Left colon (tissue), 2 donors: ENCODE data around the gene CPB1. TPM values are rescaled to one million over a fixed set of nuclear protein-coding genes. Genes with fewer than 3 reads are reported as not detected.
A peak's percentile ranks its signal among the peaks of the same experiment; 100 is the strongest.

ENCODE experiments used
- ATAC-seq: fragments of 200-7000 bp; cut with Tn5 transposase; one replicate; pipeline ENCODE4 v1.9.1; 2020; ENCODE audit warnings: mild to moderate bottlenecking, moderate library complexity
- DNase-seq, 2 donors: peaks; one replicate each; pipeline ENCODE4 v3.0.0-alpha.2; 2020
- intact Hi-C, 2 donors: fragments of 100-400 bp; cut with DNase I in 1 of 2; cut with micrococcal nuclease in 1 of 2; formaldehyde crosslinking; loops; one replicate each; pipeline versions ENCODE4 v1.11.2 to v1.14.0; 2022; cut with DNase I, micrococcal nuclease
- total RNA-seq, 2 donors: library from RNA; stranded (reverse); fragmentation: NEBNext Ultra II Directional; extraction: Animal tissue kit (Norgen Biotek cat#: 25700); gene quantifications; one replicate each; pipeline ENCODE4 v1.2.1, GENCODE V29; 2021
- donor health status: DM: no; HTN: no; CAD: no.
- donor health status: DM: yes; HTN: yes; CAD: no.

The CPB1 gene
- total RNA-seq, 2 donors from 2014 or later: 1.1 to 3.1 TPM

GRCh38 chr3:148825476-148825875, 2.1 kb upstream of the CPB1 start:
- DNase-seq: no peak
- intact Hi-C loops: no loop called here
- ATAC-seq: no peak

GRCh38 chr3:148828136-148828690, 602 bp downstream of the CPB1 start:
- DNase-seq (no peak), ATAC-seq (no peak)
- intact Hi-C loops: no loop called here

- no peak for ATAC-seq
- no peak for DNase-seq
- intact Hi-C loops: no loop called here
Observed at GRCh38 chr3:148829926-148830325, 2.3 kb downstream of the CPB1 start.

- ATAC-seq (no peak), DNase-seq (no peak)
- intact Hi-C loops: no loop called here
Observed at GRCh38 chr3:148833223-148833622, 5.6 kb downstream of the CPB1 start.

GRCh38 chr3:148839805-148840204, 12.2 kb downstream of the CPB1 start:
- intact Hi-C loops: no loop called here
- DNase-seq (no peak), ATAC-seq (no peak)

- no peak for ATAC-seq
- DNase-seq: no peak
- intact Hi-C loops: no loop called here
Observed at GRCh38 chr3:148840451-148840850, 12.8 kb downstream of the CPB1 start.

- no peak for DNase-seq
- ATAC-seq: no peak
- intact Hi-C loops: no loop called here
Observed at GRCh38 chr3:148845756-148846395, 18.3 kb downstream of the CPB1 start.

GRCh38 chr3:148847351-148847750, 19.7 kb downstream of the CPB1 start:
- intact Hi-C loops: no loop called here
- DNase-seq (no peak), ATAC-seq (no peak)

- ATAC-seq (no peak), DNase-seq (no peak)
- intact Hi-C loops: no loop called here
Observed at GRCh38 chr3:148848410-148848809, 20.8 kb downstream of the CPB1 start.

GRCh38 chr3:148852271-148852992, 24.8 kb downstream of the CPB1 start:
- DNase-seq (no peak), ATAC-seq (no peak)
- intact Hi-C loops: no loop called here

- ATAC-seq (no peak), DNase-seq (no peak)
- intact Hi-C loops: no loop called here
Observed at GRCh38 chr3:148853076-148853475, 25.5 kb downstream of the CPB1 start.

- intact Hi-C loops: no loop called here
- DNase-seq (no peak), ATAC-seq (no peak)
Observed at GRCh38 chr3:148854061-148854460, 26.4 kb downstream of the CPB1 start.

- DNase-seq (no peak), ATAC-seq (no peak)
- intact Hi-C loops: no loop called here
Observed at GRCh38 chr3:148856384-148856783, 28.8 kb downstream of the CPB1 start.

GRCh38 chr3:148857316-148857715, 29.7 kb downstream of the CPB1 start:
- intact Hi-C loops: no loop called here
- no peak for ATAC-seq
- no peak for DNase-seq

- DNase-seq (no peak), ATAC-seq (peak; percentile 48)
- intact Hi-C loops: loop anchor here (2.0 to 10.0 kb wide), 2 partner anchors 83 to 85 kb away; no protein-coding TSS in a partner anchor
Observed at GRCh38 chr3:148861277-148861869, 33.8 kb downstream of the CPB1 start.

GRCh38 chr3:148863297-148863696, 35.7 kb downstream of the CPB1 start:
- DNase-seq (no peak), ATAC-seq (no peak)
- intact Hi-C loops: loop anchor here in 1 of 2 donors (10.0 kb wide), 1 partner anchor 82 kb away; no protein-coding TSS in a partner anchor

GRCh38 chr3:148863814-148864213, 36.2 kb downstream of the CPB1 start:
- intact Hi-C loops: loop anchor here in 1 of 2 donors (10.0 kb wide), 1 partner anchor 81 kb away; no protein-coding TSS in a partner anchor
- ATAC-seq: peak; percentile 90
- DNase-seq: no peak

- no peak for ATAC-seq
- no peak for DNase-seq
- intact Hi-C loops: loop anchor here in 1 of 2 donors (10.0 kb wide), 1 partner anchor 80 kb away; no protein-coding TSS in a partner anchor
Observed at GRCh38 chr3:148865049-148865448, 37.4 kb downstream of the CPB1 start, which contains the start of gene CPA3. CPA3 (plus strand) TSS chr3:148865296; CDS start chr3:148865308, 12 bp downstream.

- intact Hi-C loops: loop anchor here in 1 of 2 donors (10.0 kb wide), 1 partner anchor 79 kb away; no protein-coding TSS in a partner anchor
- ATAC-seq (no peak), DNase-seq (no peak)
Observed at GRCh38 chr3:148866261-148866660, 38.6 kb downstream of the CPB1 start.
